Measurements from ENCODE around the gene CALN1.

The CALN1 gene

GRCh38 chr7:71735961-71736556 is 676.1 kb downstream of the CALN1 start:
- Histone ChIP-seq H3K4me2 (ENCODE audit: low read length) (no peak overlapping the region), H3K36me3 (ENCODE audit: insufficient read depth, low read length) (no peaks in the 10 kb centered on the region), H3K9me2 (ENCODE audit: low read depth, low read length) (no peaks in the 10 kb centered on the region), H3K9ac (ENCODE audit: low read length) (no peak overlapping the region), H3K4me3 (ENCODE audit: low read depth, low read length, poor library complexity, severe bottlenecking) (no peak overlapping the region), H3F3A (ENCODE audit: insufficient read depth, low read length) (no peaks in the 10 kb centered on the region), H3K4me1 (ENCODE audit: insufficient read depth, low read length, severe bottlenecking) (no peaks in the 10 kb centered on the region), H3K9me3 (ENCODE audit: low read length) (no peaks in the 10 kb centered on the region), H3K79me2 (ENCODE audit: insufficient read depth, low read length) (no peaks in the 10 kb centered on the region), H4K20me1 (ENCODE audit: insufficient read depth, low read length) (no peaks in the 10 kb centered on the region), H3K27me3 (ENCODE audit: insufficient read depth, low read length) (peaks cover 5% of the 10 kb centered on the region; the same call in 1 of the 2 replicates), H3K27ac (ENCODE audit: low read depth, low read length, poor library complexity, severe bottlenecking) (no peak overlapping the region), H2AFZ (ENCODE audit: low read length) (no peak overlapping the region)
- TF ChIP-seq CTCF (IDR thresholded peaks at IDR 0.05; ENCODE audit: low read length) (peak; percentile 95), EZH2 (IDR thresholded peaks at IDR 0.05; ENCODE audit: borderline replicate concordance, low read length) (no peak)

GRCh38 chr7:71733107-71733870 is 678.8 kb downstream of the CALN1 start:
- Histone ChIP-seq H3K9ac (ENCODE audit: low read length) (no peak overlapping the region), H2AFZ (ENCODE audit: low read length) (no peak overlapping the region), H3K79me2 (ENCODE audit: insufficient read depth, low read length) (no peaks in the 10 kb centered on the region), H3K36me3 (ENCODE audit: insufficient read depth, low read length) (no peaks in the 10 kb centered on the region), H3K4me1 (ENCODE audit: insufficient read depth, low read length, severe bottlenecking) (no peaks in the 10 kb centered on the region), H3K27me3 (ENCODE audit: insufficient read depth, low read length) (no peaks in the 10 kb centered on the region), H3K9me3 (ENCODE audit: low read length) (no peaks in the 10 kb centered on the region), H4K20me1 (ENCODE audit: insufficient read depth, low read length) (no peaks in the 10 kb centered on the region), H3K9me2 (ENCODE audit: low read depth, low read length) (no peaks in the 10 kb centered on the region), H3F3A (ENCODE audit: insufficient read depth, low read length) (no peaks in the 10 kb centered on the region), H3K4me3 (ENCODE audit: low read depth, low read length, poor library complexity, severe bottlenecking) (no peak overlapping the region), H3K27ac (ENCODE audit: low read depth, low read length, poor library complexity, severe bottlenecking) (no peak overlapping the region), H3K4me2 (ENCODE audit: low read length) (no peak overlapping the region)
- TF ChIP-seq CTCF (IDR thresholded peaks at IDR 0.05; ENCODE audit: low read length): peak; percentile 99
- no peak for TF ChIP-seq EZH2 (IDR thresholded peaks at IDR 0.05; ENCODE audit: borderline replicate concordance, low read length)

- no peaks in the 10 kb centered on the region for H3K9me2 ChIP-seq (ENCODE audit: low read depth, low read length)
- H3K27me3 ChIP-seq (ENCODE audit: insufficient read depth, low read length): no peaks in the 10 kb centered on the region
- H3F3A ChIP-seq (ENCODE audit: insufficient read depth, low read length): no peaks in the 10 kb centered on the region
- H3K4me3 ChIP-seq (ENCODE audit: low read depth, low read length, poor library complexity, severe bottlenecking): no peak overlapping the region
- H3K9ac ChIP-seq (ENCODE audit: low read length): no peak overlapping the region
- no peaks in the 10 kb centered on the region for H3K9me3 ChIP-seq (ENCODE audit: low read length)
- no peaks in the 10 kb centered on the region for H3K36me3 ChIP-seq (ENCODE audit: insufficient read depth, low read length)
- no peak overlapping the region for H3K4me2 ChIP-seq (ENCODE audit: low read length)
- no peak overlapping the region for H3K27ac ChIP-seq (ENCODE audit: low read depth, low read length, poor library complexity, severe bottlenecking)
- no peaks in the 10 kb centered on the region for H4K20me1 ChIP-seq (ENCODE audit: insufficient read depth, low read length)
- TF ChIP-seq CTCF (IDR thresholded peaks at IDR 0.05; ENCODE audit: low read length) (no peak), EZH2 (IDR thresholded peaks at IDR 0.05; ENCODE audit: borderline replicate concordance, low read length) (no peak)
- H3K79me2 ChIP-seq (ENCODE audit: insufficient read depth, low read length): no peaks in the 10 kb centered on the region
- no peaks in the 10 kb centered on the region for H3K4me1 ChIP-seq (ENCODE audit: insufficient read depth, low read length, severe bottlenecking)
- H2AFZ ChIP-seq (ENCODE audit: low read length): no peak overlapping the region
These were observed 680.4 kb downstream of the CALN1 start for GRCh38 chr7:71731740-71732139.
